ENCODE results near the gene PALLD.

PALLD gene

GRCh38 chr4:168519576-168519975, 22.7 kb downstream of the PALLD start:
- DNase-seq (ENCODE audit: low read depth, low spot score) = no peak

GRCh38 chr4:168521721-168522120, 24.9 kb downstream of the PALLD start:
- H3K4me3 ChIP-seq (ENCODE audit: low read length) = no peak overlapping the region
- DNase-seq (ENCODE audit: low read depth, low spot score) = no peak

More at GRCh38 chr4:168519576-168519975, 22.7 kb downstream of the PALLD start:
- H3K4me3 ChIP-seq (ENCODE audit: low read length) = no peak overlapping the region

- no peak for DNase-seq (ENCODE audit: low read depth, low spot score)
- no peak overlapping the region for H3K4me3 ChIP-seq (ENCODE audit: low read length)
Measured at GRCh38 chr4:168522356-168522755, 25.5 kb downstream of the PALLD start.

- no peak for DNase-seq (ENCODE audit: low read depth, low spot score)
Measured at GRCh38 chr4:168522829-168523489, 26.1 kb downstream of the PALLD start.

GRCh38 chr4:168524006-168524405, 27.2 kb downstream of the PALLD start:
- DNase-seq (ENCODE audit: low read depth, low spot score) = no peak
- no peak overlapping the region for H3K4me3 ChIP-seq (ENCODE audit: low read length)

More at GRCh38 chr4:168522829-168523489, 26.1 kb downstream of the PALLD start:
- H3K4me3 ChIP-seq (ENCODE audit: low read length) = no peak overlapping the region

GRCh38 chr4:168524897-168525296, 28.0 kb downstream of the PALLD start:
- H3K4me3 ChIP-seq (ENCODE audit: low read length) = no peak overlapping the region
- no peak for DNase-seq (ENCODE audit: low read depth, low spot score)

- H3K4me3 ChIP-seq (ENCODE audit: low read length) = no peak overlapping the region
- no peak for DNase-seq (ENCODE audit: low read depth, low spot score)
Measured at GRCh38 chr4:168527560-168527959, 30.7 kb downstream of the PALLD start.

GRCh38 chr4:168528131-168528949, 31.5 kb downstream of the PALLD start:
- no peak overlapping the region for H3K4me3 ChIP-seq (ENCODE audit: low read length)
- no peak for DNase-seq (ENCODE audit: low read depth, low spot score)

GRCh38 chr4:168529257-168529656, 32.4 kb downstream of the PALLD start:
- no peak overlapping the region for H3K4me3 ChIP-seq (ENCODE audit: low read length)
- no peak for DNase-seq (ENCODE audit: low read depth, low spot score)

GRCh38 chr4:168531305-168531704, 34.5 kb downstream of the PALLD start:
- no peak for DNase-seq (ENCODE audit: low read depth, low spot score)
- H3K4me3 ChIP-seq (ENCODE audit: low read length) = no peak overlapping the region

GRCh38 chr4:168534535-168534934, 37.7 kb downstream of the PALLD start:
- H3K4me3 ChIP-seq (ENCODE audit: low read length) = no peak overlapping the region
- DNase-seq (ENCODE audit: low read depth, low spot score) = no peak

GRCh38 chr4:168535689-168536088, 38.8 kb downstream of the PALLD start:
- DNase-seq (ENCODE audit: low read depth, low spot score) = no peak
- H3K4me3 ChIP-seq (ENCODE audit: low read length) = no peak overlapping the region

GRCh38 chr4:168536448-168536847, 39.6 kb downstream of the PALLD start:
- DNase-seq (ENCODE audit: low read depth, low spot score) = no peak
- H3K4me3 ChIP-seq (ENCODE audit: low read length) = no peak overlapping the region

- H3K4me3 ChIP-seq (ENCODE audit: low read length) = no peak overlapping the region
- DNase-seq (ENCODE audit: low read depth, low spot score) = no peak
Measured at GRCh38 chr4:168537086-168537485, 40.2 kb downstream of the PALLD start.

GRCh38 chr4:168537571-168537970, 40.7 kb downstream of the PALLD start:
- H3K4me3 ChIP-seq (ENCODE audit: low read length) = no peak overlapping the region
- DNase-seq (ENCODE audit: low read depth, low spot score) = no peak

GRCh38 chr4:168538632-168539031, 41.8 kb downstream of the PALLD start:
- DNase-seq (ENCODE audit: low read depth, low spot score) = no peak
- no peak overlapping the region for H3K4me3 ChIP-seq (ENCODE audit: low read length)

- H3K4me3 ChIP-seq (ENCODE audit: low read length) = no peak overlapping the region
Measured at GRCh38 chr4:168540086-168540485, 43.2 kb downstream of the PALLD start.

GRCh38 chr4:168540503-168541265, 43.8 kb downstream of the PALLD start:
- no peak for DNase-seq (ENCODE audit: low read depth, low spot score)
- no peak overlapping the region for H3K4me3 ChIP-seq (ENCODE audit: low read length)

More at GRCh38 chr4:168540086-168540485, 43.2 kb downstream of the PALLD start:
- no peak for DNase-seq (ENCODE audit: low read depth, low spot score)

- DNase-seq (ENCODE audit: low read depth, low spot score) = no peak
Measured at GRCh38 chr4:168541266-168541953, 44.6 kb downstream of the PALLD start.

More at GRCh38 chr4:168541266-168541953, 44.6 kb downstream of the PALLD start:
- H3K4me3 ChIP-seq (ENCODE audit: low read length) = no peak overlapping the region
